ENCODE measurements around the gene VEPH1. TPM values are rescaled to one million over a fixed set of nuclear protein-coding genes. Genes with fewer than 3 reads are reported as not detected.

Gene VEPH1
- total and polyA plus RNA-seq, 9 of the 15 experiments (the other 6 are each of a cell fraction or from before 2014, with no cell fraction given) = 4.5 to 15.6 (median 5.8) TPM

- TF ChIP-seq PBX2 (CRISPR knock-in tag; IDR thresholded peaks at IDR 0.05; ENCODE audit: low read depth) = no peak
- peak; percentile 23; the same call in 1 of the 2 replicates for TF ChIP-seq PBX2 (tag; conservative IDR thresholded peaks at IDR 0.05; ENCODE audit: low read depth)
- no peak for TF ChIP-seq ZNF253 (CRISPR knock-in tag; conservative IDR thresholded peaks at IDR 0.05)
- TF ChIP-seq THRA (IDR thresholded peaks at IDR 0.05) = no peak
- no peak for TF ChIP-seq TCF7 (IDR thresholded peaks at IDR 0.05; ENCODE audit: borderline replicate concordance)
- TF ChIP-seq CTCF (IDR thresholded peaks at IDR 0.05 in 2 of 3, conservative IDR thresholded peaks at IDR 0.05 in 1 of 3; ENCODE audit: insufficient read depth in 2 of 3, low read depth in 1 of 3, low read length in 3 of 3) = peak; percentile 45 to 72 (median 53); a peak in 5 of 6 replicates
- TF ChIP-seq TEAD4 (IDR thresholded peaks at IDR 0.05; ENCODE audit: low read length) = no peak
- TF ChIP-seq TEAD4 (CRISPR knock-in tag; IDR thresholded peaks at IDR 0.05; ENCODE audit: borderline replicate concordance) = no peak
- no peak for TF ChIP-seq ZKSCAN1 (IDR thresholded peaks at IDR 0.05; ENCODE audit: low read depth, low read length)
- no peak for TF ChIP-seq AFF4 (CRISPR knock-in tag; IDR thresholded peaks at IDR 0.05)
- peak; percentile 80 to 84 for TF ChIP-seq RAD21 (CRISPR knock-in tag; conservative IDR thresholded peaks at IDR 0.05 in 1 of 2, IDR thresholded peaks at IDR 0.05 in 1 of 2)
- no peak for TF ChIP-seq MYBL2 (IDR thresholded peaks at IDR 0.05; ENCODE audit: low read depth)
- TF ChIP-seq MYBL2 (CRISPR knock-in tag; IDR thresholded peaks at IDR 0.05; ENCODE audit: borderline replicate concordance) = no peak
- TF ChIP-seq TCF15 (CRISPR knock-in tag; IDR thresholded peaks at IDR 0.05) = no peak
Observed at GRCh38 chr3:157493627-157494550, 9.3 kb downstream of the VEPH1 start (continued).
